HEK293T (cell line): Measurements from ENCODE around the gene DOCK9.

Experiments
- BHLHE40 ChIP-seq: fragments of 450-650 bp; IDR thresholded peaks from 2 replicates; pipeline ENCODE4 v1.6.1; 2016; ENCODE audit warnings: mild to moderate bottlenecking, moderate library complexity, borderline replicate concordance
- HDGF ChIP-seq: fragments of 450-650 bp; IDR thresholded peaks from 2 replicates; pipeline ENCODE4 v1.6.1; 2017; ENCODE audit warnings: antibody characterized with exemption, borderline replicate concordance

GRCh38 chr13:98975822-98976261 lies 2.0 kb downstream of the DOCK9 start:
- no peak for TF ChIP-seq HDGF
- TF ChIP-seq BHLHE40, result no peak
